Caco-2 (cell line): ENCODE measurements around the gene SRMS. TPM values are rescaled to one million over a fixed set of nuclear protein-coding genes. Genes with fewer than 3 reads are reported as not detected.

ENCODE experiments used
- BruUV-seq: library from RNA; stranded (reverse); fragments of 400-500 nt; replicated peaks from 2 replicates; lab custom pipeline; 2021; lab: Mats Ljungman, UMichigan
- CTCF ChIA-PET: fragments of 300-600 bp; sonication (Branson Sonifier 250); formaldehyde crosslinking; loops from one replicate; lab custom pipeline; 2022; ENCODE audit warnings: antibody characterized with exemption; lab: Charles Lee
- POLR2A ChIA-PET: fragments of 300-600 bp; sonication (Branson Sonifier 250); formaldehyde crosslinking; loops from one replicate; lab custom pipeline; 2022; ENCODE audit warnings: antibody characterized with exemption; lab: Charles Lee
- DNase-seq, 2 experiments: peaks; one replicate each; pipeline versions ENCODE4 v3.0.0 to v3.0.0-alpha.2; 2020 to 2022
- H3K27me3 ChIP-seq: replicated peaks from 2 replicates; pipeline ENCODE4 v1.6.0; 2011; ENCODE audit warnings: low read length; ENCODE audit not compliant: control insufficient read depth, insufficient read depth
- H3K36me3 ChIP-seq: 2 replicates; pipeline ENCODE4 v1.5.1; 2011; ENCODE audit warnings: low read length; ENCODE audit not compliant: control insufficient read depth, insufficient read depth
- H3K4me1 ChIP-seq: fragments of 250-450 bp; sonication (Bioruptor Pico); 2 replicates; pipeline ENCODE4 v1.5.1; 2020; ENCODE audit warnings: mild to moderate bottlenecking
- H3K4me3 ChIP-seq: 2 replicates; pipeline ENCODE4 v1.5.1; 2011; ENCODE audit warnings: low read depth, mild to moderate bottlenecking, control low read depth, low read length
- H3K9me3 ChIP-seq: fragments of 250-450 bp; sonication (Bioruptor Pico); 2 replicates; pipeline ENCODE4 v1.5.1; 2020; ENCODE audit warnings: mild to moderate bottlenecking, moderate library complexity
- H3K27ac Mint-ChIP-seq: one replicate; pipeline ENCODE4 v1.8.0; 2022; ENCODE audit warnings: mixed read lengths; ENCODE audit not compliant: unreplicated experiment
- H3K27me3 Mint-ChIP-seq: one replicate; pipeline ENCODE4 v1.8.0; 2022; ENCODE audit warnings: mixed read lengths; ENCODE audit not compliant: insufficient read depth, unreplicated experiment
- H3K36me3 Mint-ChIP-seq: one replicate; pipeline ENCODE4 v1.8.0; 2022; ENCODE audit warnings: mild to moderate bottlenecking, mixed read lengths; ENCODE audit not compliant: insufficient read depth, unreplicated experiment
- H3K4me1 Mint-ChIP-seq: one replicate; pipeline ENCODE4 v1.8.0; 2022; ENCODE audit warnings: low read depth, mixed read lengths; ENCODE audit not compliant: unreplicated experiment
- H3K4me3 Mint-ChIP-seq: one replicate; pipeline ENCODE4 v1.8.0; 2022; ENCODE audit warnings: mild to moderate bottlenecking, moderate library complexity, mixed read lengths; ENCODE audit not compliant: unreplicated experiment
- H3K9me3 Mint-ChIP-seq: one replicate; pipeline ENCODE4 v1.8.0; 2022; ENCODE audit warnings: mixed read lengths; ENCODE audit not compliant: unreplicated experiment
- intact Hi-C: fragments of 100-400 bp; cut with micrococcal nuclease; formaldehyde crosslinking; loops from one replicate; pipeline ENCODE4 v1.10.0; 2022; ENCODE audit not compliant: unreplicated experiment
- total RNA-seq: library from RNA; stranded (reverse); gene quantifications from 2 replicates; pipeline ENCODE4 v1.2.3, GENCODE V29; 2022
- TF ChIP-seq, protein P1 (sequence below), 2 experiments: fragments of 200-600 bp in 1 of 2; IDR thresholded peaks; 1 replicate in 1 of 2; 2 replicates in 1 of 2; pipeline versions ENCODE4 v1.5.1 to v1.8.0; 2011 to 2022; ENCODE audit warnings: antibody characterized with exemption in 1 of 2, control low read depth in 1 of 2, inconsistent platforms in 1 of 2, low read depth in 1 of 2, low read length in 1 of 2, mild to moderate bottlenecking in 1 of 2, moderate library complexity in 1 of 2; ENCODE audit not compliant: insufficient read depth in 1 of 2, severe bottlenecking in 1 of 2, unreplicated experiment in 1 of 2

SRMS gene
- total RNA-seq, 1 experiment from 2014 or later, result not detected

DNA sequence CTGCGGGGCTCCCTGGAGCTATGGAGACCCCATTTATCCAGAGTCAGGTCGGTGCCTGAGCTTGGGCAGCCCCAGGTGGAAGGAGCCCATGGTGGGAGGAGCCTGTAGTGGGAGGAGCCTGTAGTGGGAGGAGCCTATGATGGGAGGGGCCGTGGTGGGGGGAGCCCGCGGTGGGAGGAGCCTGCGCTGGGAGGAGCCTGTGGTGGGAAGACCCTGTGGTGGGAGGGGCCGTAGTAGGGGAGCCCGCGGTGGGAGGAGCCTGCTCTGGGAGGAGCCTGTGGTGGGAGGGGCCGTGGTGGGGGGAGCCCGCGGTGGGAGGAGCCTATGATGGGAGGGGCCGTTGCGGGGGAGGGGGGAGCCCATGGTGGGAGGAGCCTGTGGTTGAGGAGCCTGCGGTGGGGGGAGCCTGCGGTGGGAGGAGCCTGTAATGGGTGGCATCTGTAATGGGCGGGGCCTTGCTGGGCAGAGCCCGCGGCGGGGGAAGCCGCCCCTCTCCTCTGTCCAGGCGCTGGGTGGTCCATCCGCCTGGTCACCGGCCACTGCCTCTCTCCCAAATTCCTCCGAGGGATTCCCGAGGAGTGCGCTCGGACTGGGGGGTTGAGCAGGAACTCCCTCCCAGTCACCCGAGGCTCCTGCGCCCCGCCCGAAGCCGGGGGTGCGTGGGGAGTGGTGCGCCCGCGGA lies 5.8 kb upstream of the SRMS start:
- Mint-ChIP-seq H3K4me3 (peak overlapping the region; percentile 47), H3K9me3 (no peaks in the 10 kb centered on the region), H3K36me3 (peaks cover 15% of the 10 kb centered on the region), H3K4me1 (no peaks in the 10 kb centered on the region), H3K27me3 (no peaks in the 10 kb centered on the region), H3K27ac (no peak overlapping the region)
- intact Hi-C loops, result no loop called here
- Histone ChIP-seq H3K9me3 (peaks cover 4% of the 10 kb centered on the region), H3K4me3 (peak overlapping the region; percentile 39), H3K4me1 (no peaks in the 10 kb centered on the region), H3K27me3 (no peaks in the 10 kb centered on the region), H3K36me3 (no peaks in the 10 kb centered on the region)
- DNase-seq, result peak; percentile 89 to 91
- BruUV-seq, result no TSS peak
- POLR2A ChIA-PET, result no interaction called here
- TF ChIP-seq, protein P1, sequence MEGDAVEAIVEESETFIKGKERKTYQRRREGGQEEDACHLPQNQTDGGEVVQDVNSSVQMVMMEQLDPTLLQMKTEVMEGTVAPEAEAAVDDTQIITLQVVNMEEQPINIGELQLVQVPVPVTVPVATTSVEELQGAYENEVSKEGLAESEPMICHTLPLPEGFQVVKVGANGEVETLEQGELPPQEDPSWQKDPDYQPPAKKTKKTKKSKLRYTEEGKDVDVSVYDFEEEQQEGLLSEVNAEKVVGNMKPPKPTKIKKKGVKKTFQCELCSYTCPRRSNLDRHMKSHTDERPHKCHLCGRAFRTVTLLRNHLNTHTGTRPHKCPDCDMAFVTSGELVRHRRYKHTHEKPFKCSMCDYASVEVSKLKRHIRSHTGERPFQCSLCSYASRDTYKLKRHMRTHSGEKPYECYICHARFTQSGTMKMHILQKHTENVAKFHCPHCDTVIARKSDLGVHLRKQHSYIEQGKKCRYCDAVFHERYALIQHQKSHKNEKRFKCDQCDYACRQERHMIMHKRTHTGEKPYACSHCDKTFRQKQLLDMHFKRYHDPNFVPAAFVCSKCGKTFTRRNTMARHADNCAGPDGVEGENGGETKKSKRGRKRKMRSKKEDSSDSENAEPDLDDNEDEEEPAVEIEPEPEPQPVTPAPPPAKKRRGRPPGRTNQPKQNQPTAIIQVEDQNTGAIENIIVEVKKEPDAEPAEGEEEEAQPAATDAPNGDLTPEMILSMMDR (IDR thresholded peaks at IDR 0.05; ENCODE audit: insufficient read depth in 1 of 2, low read depth in 1 of 2, low read length in 1 of 2, severe bottlenecking in 1 of 2, unreplicated experiment in 1 of 2), result no peak
- CTCF ChIA-PET, result interaction anchor here (0.6 kb wide), 1 partner anchor 128 kb away, joined by 3 read pairs; no protein-coding TSS in a partner anchor

DNA sequence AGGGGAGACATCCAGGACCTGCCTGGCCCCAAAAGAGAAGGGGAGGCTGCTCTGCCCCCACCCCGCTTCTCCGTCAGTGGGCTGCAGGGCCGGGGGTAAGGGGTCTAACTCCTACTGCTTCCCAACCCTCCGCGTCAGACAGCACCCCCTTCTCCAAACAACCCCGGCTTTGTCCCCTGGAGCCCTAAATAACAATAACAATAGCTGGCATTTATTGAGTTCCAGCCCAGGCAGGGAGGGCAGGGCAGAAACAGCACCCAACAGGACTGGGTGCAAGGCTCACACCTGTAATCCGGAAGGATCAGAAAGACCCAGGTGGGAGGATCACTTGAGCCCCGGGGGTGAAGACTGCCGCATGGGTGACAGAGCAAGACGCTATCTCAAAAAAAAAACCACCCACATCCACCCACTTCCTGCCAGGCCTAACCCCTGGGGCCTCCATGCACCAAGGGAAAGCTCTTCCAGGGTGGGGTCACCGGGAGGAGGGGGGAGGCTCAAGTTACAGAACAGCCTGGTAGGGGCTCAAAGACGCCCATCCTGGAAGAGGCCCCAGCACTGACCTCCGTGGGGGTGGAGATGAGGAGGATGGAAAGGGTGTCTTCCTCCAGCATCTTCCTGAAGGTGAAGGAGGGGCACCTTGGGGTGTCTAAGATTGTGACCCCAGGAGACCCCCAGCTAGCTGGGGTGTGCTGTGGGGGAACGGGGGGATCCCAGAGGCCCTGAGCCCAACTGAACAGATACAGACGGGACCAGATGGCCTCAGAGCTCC lies 5.1 kb upstream of the SRMS start:
- Mint-ChIP-seq H3K4me1 (no peaks in the 10 kb centered on the region), H3K27me3 (no peaks in the 10 kb centered on the region), H3K27ac (no peak overlapping the region), H3K4me3 (peak overlapping the region; percentile 47), H3K9me3 (no peaks in the 10 kb centered on the region), H3K36me3 (peaks cover 15% of the 10 kb centered on the region)
- intact Hi-C loops, result no loop called here
- H3K27me3 ChIP-seq, result no peaks in the 10 kb centered on the region
- H3K36me3 ChIP-seq, result no peaks in the 10 kb centered on the region
- no peak overlapping the region for H3K4me3 ChIP-seq
- CTCF ChIA-PET, result interaction anchor here (0.6 kb wide), 1 partner anchor 129 kb away, joined by 3 read pairs; no protein-coding TSS in a partner anchor
- H3K4me1 ChIP-seq, result no peaks in the 10 kb centered on the region
- DNase-seq, result no peak
- POLR2A ChIA-PET, result no interaction called here
- no TSS peak for BruUV-seq
- TF ChIP-seq, protein P1 (IDR thresholded peaks at IDR 0.05; ENCODE audit: insufficient read depth in 1 of 2, low read depth in 1 of 2, low read length in 1 of 2, severe bottlenecking in 1 of 2, unreplicated experiment in 1 of 2), result no peak
- H3K9me3 ChIP-seq, result peaks cover 4% of the 10 kb centered on the region

DNA sequence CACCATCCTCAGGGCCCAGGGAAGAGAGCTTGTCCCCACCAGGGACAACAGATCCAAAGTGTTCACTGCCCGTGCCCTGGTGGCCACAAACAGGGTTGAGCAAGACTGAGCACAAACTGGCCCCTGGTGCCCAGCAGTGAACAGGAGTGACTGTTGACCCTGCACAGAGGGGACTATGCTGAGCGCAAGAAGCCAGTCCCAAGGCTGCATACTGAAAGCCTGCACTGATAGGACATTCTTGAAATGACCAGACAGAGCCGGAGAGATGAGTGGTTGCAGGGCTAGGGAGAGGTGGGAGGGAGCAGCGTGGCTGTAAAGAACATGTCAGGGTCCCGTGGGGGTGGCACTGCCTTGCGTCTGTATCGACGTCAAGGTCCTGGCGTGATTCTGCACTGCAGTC lies 3.5 kb upstream of the SRMS start:
- BruUV-seq, result no TSS peak
- Mint-ChIP-seq H3K4me3 (no peak overlapping the region), H3K27me3 (no peaks in the 10 kb centered on the region), H3K27ac (no peak overlapping the region), H3K9me3 (no peaks in the 10 kb centered on the region), H3K4me1 (no peaks in the 10 kb centered on the region), H3K36me3 (peaks cover 5% of the 10 kb centered on the region)
- intact Hi-C loops, result no loop called here
- Histone ChIP-seq H3K4me3 (no peak overlapping the region), H3K4me1 (peaks cover 2% of the 10 kb centered on the region), H3K36me3 (no peaks in the 10 kb centered on the region), H3K27me3 (no peaks in the 10 kb centered on the region), H3K9me3 (peaks cover 4% of the 10 kb centered on the region)
- ChIA-PET POLR2A (interaction anchor here (0.5 to 0.8 kb wide), 2 partner anchors 11 to 42 kb away, joined by 3 to 6 read pairs; no protein-coding TSS in a partner anchor), CTCF (interaction anchor here (0.6 to 0.8 kb wide), 2 partner anchors 140 to 487 kb away, joined by 3 to 4 read pairs; no protein-coding TSS in a partner anchor)
- DNase-seq, result no peak
- TF ChIP-seq, protein P1 (IDR thresholded peaks at IDR 0.05; ENCODE audit: insufficient read depth in 1 of 2, low read depth in 1 of 2, low read length in 1 of 2, severe bottlenecking in 1 of 2, unreplicated experiment in 1 of 2), result no peak
